HG02938 (cell line): ENCODE results near the gene MMP23B.

Experiments
- ATAC-seq: cut with Tn5 transposase; IDR thresholded peaks from one replicate; pipeline ENCODE4 v1.9.1; 2021; ENCODE audit warnings: mild to moderate bottlenecking, moderate library complexity; ENCODE audit not compliant: unreplicated experiment

Gene MMP23B

DNA sequence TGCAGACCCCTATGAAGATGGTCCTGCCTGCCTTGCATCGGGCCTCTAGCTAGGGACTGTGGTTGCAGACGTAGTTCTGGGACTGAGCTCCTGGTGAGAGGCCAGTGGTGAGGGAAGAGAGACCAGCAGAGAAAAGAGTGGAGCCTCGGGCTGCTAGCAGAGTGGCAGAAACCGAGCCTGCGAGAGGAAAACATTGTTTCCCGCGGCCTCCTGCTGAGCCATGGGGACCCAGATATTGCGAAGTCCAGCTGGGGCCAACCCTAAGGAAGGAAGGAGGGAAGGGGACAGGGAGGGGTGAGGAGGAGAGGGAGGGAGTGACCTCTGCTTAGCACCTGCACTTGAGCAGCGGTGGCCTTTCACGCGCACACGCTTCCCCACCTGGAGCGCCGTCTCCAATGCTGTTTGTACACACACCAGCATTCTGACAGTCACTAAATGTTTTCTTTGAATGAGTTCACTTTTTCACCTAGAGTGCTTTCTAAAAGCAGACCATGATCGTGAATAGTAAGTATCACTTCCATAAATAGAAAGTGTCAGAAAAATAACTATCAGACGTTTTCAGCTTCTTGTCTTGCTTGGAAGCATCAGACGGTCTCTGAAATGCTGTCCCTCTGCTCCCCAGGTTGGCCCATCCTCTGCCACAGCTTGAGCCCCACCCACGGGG lies 29.5 kb upstream of the MMP23B start:
- ATAC-seq: no peak

DNA sequence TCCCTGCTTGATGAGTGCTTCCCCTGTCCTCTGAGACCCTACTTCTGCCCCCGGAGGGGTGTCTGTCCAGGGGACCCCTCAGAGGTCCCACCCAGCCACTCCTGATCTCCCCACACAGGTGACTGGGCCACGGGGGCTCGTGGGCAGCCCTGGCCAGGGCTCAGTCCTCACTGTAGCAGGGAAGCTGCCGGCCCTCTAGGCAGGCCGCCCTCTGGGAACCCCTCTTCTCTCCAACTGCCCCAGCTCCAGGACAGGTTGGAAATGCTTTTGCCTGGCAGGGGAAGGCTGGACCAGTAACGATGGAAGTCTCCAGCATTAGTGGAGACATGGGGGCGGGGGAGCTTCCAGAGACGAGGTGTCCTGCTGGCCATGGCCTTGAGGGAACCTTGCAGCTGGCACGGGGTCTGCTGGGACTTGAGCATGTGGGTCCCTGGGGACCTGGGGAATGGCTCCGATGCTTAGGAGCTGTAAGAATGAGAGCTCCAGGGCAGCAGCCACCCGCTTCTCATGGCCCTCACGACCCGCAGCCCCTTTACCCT lies 28.9 kb upstream of the MMP23B start:
- no peak for ATAC-seq

DNA sequence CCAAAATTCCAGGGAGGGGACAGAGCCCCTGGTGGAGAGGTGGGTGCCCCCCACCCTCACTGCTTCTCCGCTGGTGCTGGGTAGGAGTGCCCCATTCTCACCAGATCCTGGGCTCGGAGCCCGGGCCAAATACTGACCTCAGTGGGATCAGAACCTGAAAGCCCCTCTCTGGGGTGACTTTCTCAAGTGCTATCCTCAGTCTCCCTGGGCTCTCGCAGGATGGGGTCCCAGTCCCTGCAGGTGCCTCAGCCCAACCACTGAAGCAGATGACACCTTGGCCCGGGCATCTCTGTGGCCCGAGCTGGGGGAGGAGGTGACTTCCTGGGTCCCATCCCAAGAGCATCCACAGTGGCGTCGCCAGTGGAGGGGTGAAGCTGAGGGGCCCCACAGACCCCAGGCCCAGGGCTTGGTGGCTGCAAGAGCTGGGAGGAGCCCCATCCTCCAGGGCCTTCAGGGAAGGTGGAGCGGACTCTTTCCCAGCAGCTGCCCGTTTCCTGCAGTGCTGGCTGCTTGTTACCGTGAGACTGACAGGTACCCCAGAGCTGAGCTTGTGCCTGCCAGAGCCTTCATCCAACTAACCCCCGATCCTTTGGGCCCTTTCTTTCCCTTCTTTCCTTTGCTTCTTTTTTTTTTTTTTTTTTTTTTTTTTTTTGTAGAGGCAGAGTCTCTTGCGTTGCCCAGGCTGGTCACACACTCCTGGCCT lies 28.2 kb upstream of the MMP23B start:
- ATAC-seq: no peak

DNA sequence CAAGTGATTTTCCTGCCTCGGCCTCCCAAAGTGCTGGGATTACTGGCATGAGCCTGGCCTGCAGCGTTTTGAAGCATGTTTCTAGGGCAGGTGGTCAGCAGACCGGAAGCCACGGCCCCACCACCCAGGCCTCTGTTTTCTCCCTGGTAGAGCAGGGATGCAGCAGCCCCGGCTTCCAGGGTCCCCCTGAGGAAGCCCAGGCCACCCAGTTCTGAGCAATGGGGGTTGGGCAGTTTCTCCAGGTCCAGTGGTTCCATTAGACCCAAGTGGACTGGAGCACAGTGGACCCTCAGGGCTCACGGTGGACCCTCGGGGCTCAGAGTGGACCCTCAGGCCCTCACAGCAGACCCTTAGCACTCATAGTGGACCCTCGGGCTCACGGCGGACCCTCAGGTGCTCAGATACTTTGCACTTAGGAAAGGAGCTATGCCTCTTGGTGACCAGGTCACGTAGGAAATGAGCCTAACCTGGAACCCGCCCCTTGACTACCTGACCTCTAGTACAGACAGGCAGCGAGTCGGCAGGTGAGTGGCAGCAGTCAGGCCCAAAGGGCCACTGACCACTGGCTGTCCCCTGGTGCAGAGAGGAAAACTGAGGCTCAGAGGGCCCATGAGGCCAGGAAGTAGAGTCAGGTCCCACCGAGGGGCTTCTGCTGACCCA lies 27.5 kb upstream of the MMP23B start:
- no peak for ATAC-seq

DNA sequence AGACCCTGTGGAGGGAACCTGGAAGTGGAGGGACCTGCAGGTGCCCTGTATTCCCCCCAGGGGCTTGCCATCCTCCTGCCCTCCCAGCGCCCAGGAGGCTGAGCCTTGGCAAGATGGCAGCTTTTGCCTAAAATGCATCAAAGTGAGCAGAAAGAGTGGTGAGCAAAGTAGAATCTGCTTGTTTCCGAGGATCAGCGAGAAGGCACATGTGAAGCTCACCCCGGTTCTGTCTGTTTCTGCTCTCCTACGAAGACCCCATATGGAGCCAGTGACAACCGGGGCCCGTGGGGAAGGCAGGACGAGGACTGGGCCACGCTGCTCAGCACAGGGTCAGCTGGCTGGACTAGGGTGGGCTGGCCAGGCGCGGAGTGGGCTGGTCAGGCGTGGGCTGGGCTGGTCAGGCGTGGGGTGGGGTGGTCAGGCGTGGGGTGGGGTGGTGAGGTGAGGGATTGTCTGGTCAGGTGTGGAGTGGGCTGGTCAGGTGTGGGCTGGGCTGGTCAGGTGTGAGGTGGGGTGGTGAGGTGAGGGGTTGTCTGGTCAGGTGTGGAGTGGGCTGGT lies 26.9 kb upstream of the MMP23B start:
- ATAC-seq: no peak

DNA sequence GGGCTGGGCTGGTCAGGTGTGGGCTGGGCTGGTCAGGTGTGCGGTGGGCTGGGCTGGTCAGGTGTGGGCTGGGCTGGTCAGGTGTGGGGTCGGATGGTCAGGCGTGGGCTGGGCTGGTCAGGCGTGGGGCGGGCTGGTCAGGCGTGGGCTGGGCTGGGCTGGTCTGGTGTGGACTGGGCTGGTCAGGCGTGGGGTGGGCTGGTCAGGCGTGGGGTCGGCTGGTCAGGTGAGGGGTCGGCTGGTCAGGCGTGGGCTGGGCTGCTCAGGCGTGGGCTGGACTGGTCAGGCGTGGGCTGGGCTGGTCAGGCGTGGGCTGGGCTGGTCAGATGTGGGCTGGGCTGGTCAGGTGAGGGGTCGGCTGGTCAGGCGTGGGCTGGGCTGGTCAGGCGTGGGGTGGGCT lies 26.2 kb upstream of the MMP23B start:
- no peak for ATAC-seq

DNA sequence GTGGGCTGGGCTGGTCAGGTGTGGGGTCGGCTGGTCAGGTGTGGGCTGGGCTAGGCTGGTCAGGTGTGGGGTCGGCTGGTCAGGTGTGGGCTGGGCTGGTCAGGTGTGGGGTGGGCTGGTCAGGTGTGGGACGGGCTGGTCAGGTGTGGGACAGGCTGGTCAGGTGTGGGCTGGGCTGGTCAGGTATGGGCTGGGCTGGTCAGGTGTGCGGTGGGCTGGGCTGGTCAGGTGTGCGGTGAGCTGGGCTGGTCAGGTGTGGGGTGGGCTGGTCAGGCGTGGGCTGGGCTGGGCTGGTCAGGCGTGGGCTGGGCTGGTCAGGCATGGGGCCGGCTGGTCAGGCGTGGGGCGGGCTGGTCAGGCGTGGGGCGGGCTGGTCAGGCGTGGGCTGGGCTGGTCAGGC lies 25.7 kb upstream of the MMP23B start:
- no peak for ATAC-seq

DNA sequence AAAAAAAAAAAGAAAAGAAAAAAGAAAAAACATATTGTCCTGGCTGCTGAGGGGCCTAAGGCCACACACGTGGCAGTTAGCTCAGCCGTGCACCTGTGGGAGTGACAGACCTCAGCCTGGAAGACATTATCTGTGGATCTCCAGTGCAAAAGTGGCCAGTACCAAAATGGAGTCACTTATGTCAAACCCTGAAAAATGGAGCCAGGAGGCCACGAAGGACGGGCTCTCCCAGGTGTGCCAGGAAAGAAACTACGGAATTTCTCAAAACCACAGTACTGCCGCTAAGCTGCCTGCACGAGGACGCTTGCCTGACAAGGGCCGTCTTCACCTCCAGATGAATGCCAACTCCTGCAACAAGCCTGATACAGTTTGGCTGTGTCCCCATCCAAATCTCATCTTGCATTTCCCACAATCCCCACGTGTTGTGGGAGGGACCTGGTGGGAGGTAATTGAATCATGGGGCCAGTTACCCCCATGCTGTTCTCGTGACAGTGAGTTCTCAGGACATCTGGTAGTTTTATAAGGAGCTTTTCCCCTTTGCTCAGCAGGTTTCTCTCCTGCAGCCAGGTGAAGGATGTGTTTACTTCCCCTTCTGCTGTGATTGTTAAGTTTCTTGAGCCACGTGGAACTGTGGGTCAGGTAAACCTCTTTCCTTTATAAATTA lies 22.0 kb upstream of the MMP23B start:
- ATAC-seq: no peak

DNA sequence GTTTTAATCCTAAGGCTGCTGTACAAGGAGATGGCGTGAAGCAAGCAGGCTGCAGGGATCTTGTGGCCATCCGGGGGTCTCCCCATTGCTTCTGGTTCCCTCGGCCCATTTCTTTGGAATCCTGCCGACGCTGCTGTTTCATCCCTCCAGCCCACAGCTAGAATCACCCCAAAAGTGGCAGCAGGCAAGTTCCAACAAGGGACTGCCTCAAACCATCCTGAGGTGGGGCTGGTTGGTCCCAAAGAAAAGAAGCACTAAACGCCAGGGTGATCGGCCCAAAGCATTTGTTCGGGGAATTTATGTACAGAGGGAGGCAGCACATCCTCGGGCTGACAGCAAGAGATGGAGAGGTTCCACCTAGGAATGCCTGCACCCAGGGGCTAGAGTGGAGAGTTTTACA lies 21.2 kb upstream of the MMP23B start:
- ATAC-seq: no peak

DNA sequence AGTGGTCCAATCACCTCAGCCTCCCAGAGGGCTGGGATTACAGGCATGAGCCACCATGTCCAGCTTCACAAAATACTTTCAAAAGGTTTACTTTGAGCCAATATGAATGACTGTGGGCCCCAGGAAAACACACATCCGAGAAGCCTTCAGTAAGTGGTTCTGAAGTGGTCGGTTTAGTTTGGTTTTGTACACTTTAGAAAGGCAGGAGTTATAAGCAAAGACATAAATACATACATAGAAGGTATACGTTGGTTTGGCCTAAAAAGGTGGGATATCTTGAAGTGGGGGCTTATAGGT lies 19.9 kb upstream of the MMP23B start:
- ATAC-seq: no peak

DNA sequence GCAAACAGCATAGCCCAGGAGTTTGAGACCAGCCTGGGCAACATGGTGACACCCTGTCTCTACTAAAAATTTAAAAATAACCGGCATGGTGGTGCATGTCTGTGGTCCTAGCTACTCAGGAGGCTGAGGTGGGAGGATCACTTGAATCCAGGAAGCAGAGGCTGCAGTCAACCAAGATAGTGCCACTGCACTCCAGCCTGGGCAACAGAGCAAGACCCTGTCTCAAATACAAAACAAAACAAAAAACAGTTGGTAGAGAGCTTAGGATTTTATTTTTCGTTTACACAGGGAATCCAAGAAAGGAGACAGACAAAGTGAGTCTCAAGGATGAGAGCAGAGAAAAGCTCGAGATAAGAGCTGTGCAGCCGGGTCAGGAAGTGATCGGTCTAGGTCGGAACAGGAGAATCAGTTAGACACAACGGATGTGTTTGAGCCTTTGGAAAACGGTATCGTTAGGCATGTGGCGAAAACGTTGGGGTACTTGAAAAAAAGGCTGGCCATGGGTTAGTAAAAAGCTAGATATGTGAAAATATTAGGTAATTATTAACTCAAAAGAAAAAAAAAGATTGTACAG lies 18.4 kb upstream of the MMP23B start:
- no peak for ATAC-seq

DNA sequence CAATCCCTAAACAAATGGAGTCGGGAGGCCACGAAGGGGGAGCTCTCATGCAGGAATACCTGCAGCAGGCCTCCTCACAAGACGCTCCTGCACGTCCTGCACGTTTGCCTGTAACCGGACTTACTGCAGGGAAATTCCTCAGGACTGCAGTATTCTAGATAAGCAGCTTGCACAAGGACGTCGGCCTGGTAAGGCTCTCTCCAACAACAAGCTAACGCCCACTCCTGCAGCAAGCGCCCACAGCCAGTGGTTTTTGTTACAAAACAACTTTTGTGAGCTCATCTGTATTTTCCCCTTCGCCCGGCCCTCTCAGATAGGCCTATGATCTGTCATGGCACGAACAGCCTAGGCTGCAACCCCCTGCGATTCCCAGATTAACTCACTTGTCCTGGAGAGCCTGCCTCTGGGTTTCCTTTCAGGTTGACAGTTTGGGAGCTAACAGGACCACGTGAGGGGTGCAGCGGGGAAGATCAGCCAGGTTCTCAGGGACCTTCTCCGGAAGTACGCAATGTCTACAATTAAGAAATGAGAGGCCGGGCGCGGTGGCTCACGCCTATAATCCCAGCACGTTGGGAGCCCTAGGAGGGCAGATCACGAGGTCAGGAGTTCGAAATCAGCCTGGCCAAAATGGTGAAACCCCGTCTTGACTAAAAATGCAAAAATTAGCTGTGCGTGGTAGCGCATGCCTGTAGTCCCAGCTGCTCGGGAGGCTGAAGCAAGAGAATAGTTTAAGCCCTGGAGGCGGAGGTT lies 17.6 kb upstream of the MMP23B start:
- no peak for ATAC-seq

DNA sequence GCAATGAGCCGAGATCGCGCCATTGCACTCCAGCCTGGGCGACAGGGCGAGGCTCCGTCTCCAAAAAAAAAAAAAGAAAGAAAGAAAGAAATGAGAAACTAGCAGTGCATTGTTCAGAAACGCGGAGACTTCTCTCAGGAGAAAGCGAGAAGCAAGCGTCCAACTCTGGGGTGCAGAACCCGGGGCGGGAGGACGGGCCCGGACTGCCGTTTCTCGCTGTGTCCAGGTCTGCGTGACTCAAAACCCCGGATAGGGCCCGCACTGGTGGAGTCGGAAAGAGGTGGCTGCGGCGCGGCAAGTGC lies 17.1 kb upstream of the MMP23B start:
- no peak for ATAC-seq

DNA sequence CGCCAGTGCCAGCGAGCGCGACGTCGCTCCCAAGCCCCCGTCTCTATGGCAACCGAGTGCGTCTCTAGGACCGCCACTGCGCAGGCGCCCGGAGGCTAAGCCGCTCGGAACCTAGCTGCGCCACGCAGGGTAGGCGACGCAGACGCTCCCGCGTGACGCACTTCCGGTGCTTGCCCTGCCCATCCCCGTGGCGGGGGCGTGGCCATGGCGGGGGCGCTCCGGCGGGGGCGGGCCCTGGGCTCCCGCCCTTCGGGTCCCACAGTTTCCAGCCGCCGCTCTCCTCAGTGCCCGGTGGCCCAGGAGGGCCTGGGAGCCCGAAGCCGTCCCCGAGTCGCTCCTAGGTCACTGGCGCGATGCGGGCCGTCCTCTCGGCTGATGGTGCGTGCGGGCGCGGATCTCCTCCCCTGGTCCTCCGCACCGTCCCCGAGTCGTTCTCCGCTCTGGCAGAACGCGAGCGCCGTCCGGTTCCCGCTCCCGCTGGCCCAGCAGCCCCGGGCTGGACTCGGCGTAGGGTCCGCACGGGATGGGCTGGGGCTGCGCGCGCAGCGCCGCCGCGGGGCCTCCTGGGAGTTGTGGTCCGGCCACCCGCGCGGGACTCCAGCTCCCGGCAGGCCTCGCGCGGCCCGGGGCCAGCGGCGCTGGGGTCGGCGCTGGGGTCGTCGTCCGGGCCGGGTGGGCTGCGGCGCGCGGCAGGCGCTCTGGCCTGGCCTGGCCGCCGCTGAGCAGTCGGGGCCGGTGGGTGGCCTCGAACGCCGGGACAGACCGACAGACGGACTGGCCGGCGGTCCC lies 16.5 kb upstream of the MMP23B start, which contains the start of gene MIB2:
TSS of gene MIB2 (plus strand) at position 245 of the 789 bp plus-strand sequence. CDS start 7,953 bp downstream, outside the sequence.
- ATAC-seq: peak; percentile 84

DNA sequence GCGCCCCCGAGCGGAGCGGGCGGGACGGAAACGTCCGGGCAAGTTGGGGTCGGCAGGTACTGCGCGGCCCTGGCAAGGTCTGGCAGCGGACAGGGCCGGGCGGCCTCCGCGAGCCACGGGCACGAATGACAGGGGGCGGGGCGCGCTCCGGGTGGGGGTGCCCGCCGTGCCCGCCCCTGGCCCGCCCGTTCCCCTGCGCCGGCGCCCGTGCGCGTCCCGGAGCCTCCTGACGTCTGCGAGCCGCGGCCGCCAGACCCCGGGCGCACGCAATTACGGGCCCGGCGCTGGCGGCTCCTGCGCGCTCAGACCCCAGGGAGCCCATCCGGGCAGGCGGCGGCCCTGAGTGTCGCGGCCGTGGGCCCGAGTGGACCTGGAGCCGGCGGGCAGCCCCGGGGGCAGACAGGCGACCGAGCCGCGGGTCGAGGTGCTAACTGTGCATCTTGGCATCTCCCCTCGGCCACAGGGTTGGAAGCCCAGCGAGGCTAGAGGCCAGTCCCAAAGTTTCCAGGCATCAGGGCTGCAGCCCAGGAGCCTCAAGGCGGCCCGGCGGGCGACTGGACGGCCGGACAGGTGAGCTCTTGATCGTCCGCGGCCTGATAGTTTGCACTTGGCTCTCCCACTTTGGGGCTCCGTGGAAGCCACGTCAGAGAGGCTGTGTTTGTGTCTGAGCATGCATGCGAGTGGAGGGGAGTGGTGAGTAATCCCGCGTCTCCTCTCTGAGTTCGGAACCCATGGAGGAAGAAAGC lies 15.8 kb upstream of the MMP23B start:
- peak; percentile 18 for ATAC-seq

DNA sequence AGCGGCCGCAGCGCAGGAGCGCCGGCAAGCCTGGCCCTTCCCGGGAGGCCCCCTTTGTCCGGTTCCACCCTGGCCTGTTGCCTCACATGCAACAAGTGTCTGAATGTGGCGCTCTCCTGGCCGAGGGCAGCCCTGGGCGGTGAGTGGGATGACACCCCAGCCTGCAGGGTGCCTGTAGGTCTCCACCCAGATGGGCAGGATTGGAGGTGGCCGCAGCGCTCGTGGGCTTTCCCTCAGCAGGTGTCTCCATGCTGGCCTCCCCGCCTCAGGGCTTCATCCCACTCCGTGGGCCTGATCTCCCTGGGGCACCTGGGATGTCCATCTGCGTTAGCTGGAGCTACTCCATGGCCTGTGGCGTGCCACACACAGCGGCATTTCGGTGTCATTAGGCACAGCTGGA lies 15.1 kb upstream of the MMP23B start:
- ATAC-seq: no peak

DNA sequence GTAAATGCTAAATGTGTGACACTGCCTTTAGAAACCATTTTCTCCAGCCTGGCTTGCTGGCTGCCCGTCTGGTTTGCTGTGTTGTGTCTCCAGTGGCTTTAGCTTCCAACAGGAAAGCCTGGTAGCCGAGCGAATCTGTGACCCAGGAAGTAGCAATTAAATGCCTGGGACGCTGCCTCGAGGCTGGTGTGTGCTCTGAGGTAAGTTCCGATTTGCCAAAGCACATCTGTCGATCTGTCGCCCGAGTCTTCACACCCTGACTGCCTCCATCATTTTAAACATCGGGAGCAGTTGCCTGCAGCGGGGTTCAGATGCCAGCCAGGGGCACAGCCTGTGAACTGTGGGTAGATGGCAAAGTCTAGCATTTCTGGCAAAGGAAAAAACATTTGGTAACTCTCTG lies 14.5 kb upstream of the MMP23B start:
- ATAC-seq: no peak

DNA sequence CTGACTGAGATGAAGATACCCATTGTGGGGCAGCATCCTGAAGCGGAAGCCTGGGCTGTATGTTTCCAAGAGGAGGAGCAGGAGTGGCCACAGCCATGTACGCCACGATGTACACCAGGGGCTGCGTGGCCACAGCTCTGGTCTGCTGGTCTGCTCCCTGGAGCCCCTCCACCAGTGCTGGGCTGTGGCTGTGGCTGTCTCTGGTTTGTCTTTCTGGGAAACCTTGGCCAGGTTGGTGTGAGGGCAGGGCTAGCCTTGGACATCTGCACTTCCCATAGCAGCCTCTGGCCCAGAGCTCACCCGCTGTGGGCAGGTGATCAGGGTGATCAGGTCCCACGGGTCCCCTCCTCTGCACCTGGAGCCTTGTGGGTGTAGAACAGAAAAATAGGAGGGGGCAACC lies 14.0 kb upstream of the MMP23B start:
- no peak for ATAC-seq
